GM19452 (cell line): ENCODE results near the gene ITPR3.

Experiments used
- ATAC-seq: cut with Tn5 transposase; IDR thresholded peaks from one replicate; pipeline ENCODE4 v1.9.1; 2021; ENCODE audit not compliant: unreplicated experiment

ITPR3 gene

DNA sequence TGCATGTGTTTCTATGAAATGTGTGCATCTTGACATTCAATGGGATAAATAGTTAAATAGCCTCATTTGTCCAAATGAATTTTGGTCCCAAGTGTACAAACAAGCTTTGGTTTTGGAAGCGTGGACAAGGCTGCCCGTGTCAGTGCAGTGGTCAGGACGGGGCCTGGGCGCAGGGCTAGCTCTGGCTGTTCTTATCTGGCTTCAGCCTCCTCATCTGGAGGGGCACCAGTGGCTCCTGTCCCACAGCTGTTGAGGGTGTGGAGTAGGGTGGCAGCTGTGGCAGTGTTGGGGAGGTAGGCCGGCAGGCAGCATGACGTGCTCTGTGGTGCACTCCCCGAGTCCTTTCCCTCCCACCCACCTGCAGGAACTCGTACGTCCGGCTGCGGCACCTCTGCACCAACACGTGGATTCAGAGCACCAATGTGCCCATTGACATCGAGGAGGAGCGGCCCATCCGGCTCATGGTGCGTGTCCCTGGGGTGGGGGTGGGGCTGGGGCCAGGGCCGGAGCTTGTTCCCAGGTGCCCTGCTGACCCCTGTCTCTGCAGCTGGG lies 43.5 kb downstream of the ITPR3 start:
- no peak for ATAC-seq

DNA sequence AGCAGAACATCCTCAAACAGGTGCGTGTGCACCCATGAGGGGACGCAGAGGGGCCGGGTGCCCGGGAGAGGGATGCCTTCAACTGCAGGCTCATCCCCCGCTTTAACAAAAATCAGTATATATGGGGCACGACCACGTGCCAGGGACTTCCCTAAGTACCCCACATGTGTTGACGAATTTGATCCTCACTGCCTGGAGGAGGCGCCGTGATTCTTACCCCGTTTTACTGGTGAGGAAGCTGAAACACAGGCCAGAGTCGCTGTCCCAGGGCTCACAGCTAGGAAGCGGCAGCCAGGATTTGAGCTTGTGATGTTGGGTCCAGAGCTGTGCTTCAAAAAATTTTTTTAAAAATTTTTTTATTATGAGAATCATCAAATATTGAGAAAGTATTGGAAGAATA lies 44.8 kb downstream of the ITPR3 start:
- ATAC-seq = no peak

DNA sequence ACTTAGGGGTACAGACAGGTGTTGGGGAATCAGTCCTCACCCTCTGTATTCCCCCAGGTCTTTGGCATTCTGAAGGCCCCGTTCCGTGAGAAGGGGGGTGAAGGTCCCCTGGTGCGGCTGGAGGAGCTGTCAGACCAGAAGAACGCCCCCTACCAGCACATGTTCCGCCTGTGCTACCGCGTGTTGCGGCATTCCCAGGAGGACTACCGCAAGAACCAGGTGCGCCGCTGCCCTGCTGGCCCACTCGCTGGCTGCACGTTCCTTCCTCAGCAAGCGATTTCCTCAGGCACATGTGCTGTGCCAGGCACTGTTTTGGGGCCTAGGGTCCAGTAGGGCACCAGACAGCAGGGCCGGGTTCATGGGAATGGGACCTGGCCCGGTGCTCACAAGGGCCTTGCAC lies 46.0 kb downstream of the ITPR3 start:
- ATAC-seq = no peak

DNA sequence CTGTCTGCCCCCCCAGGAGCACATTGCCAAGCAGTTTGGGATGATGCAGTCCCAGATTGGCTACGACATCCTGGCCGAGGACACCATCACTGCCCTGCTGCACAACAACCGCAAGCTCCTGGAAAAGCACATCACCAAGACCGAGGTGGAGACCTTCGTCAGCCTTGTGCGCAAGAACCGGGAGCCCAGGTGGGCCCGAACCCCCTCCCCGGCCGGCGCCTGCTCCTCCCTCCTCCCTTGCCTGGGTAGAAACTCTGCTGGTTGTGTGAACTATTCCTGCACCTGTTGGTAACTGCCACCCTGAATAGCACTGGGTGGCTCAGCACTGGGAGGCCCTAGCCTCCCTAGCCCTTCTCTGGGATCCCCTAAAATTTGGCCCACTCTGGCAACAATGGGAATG lies 46.7 kb downstream of the ITPR3 start:
- ATAC-seq = no peak

DNA sequence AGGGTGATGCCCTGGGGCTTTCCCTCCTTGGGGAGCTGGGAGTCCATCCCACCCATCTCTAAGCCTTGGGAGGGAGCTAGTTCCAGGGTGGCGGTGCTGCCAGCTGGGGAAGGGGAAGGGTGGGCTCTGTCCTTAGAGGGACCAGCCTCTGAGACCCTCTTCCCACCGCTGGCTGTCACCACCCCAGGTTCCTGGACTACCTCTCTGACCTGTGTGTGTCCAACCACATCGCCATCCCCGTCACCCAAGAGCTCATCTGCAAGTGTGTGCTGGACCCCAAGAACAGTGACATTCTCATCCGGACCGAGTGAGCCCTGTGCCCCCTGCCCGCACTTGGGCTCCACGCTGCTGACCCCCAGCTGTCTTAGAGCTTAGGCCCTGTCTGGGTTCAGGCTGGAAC lies 47.2 kb downstream of the ITPR3 start:
- ATAC-seq = no peak

DNA sequence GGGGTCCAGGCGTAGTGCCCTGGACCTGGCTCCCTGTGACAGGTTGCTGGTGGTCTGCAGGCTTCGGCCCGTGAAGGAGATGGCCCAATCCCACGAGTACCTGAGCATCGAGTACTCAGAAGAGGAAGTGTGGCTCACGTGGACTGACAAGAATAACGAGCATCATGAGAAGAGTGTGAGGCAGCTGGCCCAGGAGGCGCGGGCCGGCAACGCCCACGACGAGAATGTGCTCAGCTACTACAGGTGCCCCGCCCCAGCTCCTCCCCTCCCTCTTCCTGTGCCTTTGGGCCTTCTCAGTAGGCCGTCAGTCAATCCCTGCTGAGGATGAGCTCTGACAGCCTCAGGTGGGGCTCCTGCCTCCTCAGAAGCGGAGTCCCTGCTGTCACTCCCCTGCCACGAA lies 47.8 kb downstream of the ITPR3 start:
- no peak for ATAC-seq

DNA sequence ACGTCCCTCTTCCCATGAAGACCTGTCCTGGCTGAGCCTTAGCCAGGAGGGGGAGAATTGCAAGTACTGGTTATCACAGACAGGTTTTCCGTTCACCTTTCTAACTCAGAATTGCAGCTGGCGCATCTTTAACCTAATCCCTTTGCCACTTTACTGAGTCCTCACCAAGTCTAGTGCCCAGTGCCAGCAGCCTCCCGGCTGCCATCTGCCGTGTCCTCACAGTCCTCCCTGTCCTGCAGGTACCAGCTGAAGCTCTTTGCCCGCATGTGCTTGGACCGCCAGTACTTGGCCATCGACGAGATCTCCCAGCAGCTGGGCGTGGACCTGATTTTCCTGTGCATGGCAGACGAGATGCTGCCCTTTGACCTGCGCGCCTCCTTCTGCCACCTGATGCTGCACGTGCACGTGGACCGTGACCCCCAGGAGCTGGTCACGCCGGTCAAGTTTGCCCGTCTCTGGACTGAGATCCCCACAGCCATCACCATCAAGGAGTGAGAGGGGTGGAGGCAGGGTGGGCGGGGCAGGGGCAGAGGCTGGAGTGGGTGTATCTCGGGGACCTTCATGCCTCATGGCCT lies 49.1 kb downstream of the ITPR3 start:
- ATAC-seq = no peak

DNA sequence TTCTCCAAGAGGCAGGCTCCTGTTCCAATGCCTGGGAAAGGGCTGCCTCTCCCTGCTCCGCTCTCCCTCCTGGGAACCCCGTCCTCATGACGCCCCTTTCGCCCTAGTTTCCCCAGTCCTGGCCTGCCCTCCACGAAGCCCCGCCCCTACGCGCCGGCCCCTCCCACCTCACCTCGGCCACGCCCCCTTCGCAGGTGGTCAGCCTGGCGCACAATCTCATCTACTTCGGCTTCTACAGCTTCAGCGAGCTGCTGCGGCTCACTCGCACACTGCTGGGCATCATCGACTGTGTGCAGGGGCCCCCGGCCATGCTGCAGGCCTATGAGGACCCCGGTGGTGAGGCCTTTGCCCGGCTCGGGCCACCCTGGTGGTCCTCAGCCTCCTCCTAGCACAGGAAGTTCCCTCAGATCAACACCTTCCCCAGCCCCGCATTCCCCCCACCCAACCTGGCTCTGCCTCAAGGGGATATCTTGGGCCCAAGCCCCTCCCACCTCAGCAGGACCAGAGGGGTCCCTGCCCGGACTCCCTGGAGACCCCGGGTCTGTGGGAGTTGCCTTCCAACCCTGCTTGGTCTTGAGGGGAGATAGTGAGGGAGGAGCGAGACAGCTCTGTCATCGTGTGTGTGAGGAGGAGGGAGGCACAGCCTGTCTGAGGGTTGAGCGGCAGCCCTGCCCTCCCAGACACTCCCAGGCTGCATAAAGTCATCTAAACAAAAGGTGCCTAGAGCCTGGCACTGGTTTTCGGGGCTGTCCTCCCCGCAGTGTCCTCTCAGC lies 50.0 kb downstream of the ITPR3 start:
- ATAC-seq = no peak

DNA sequence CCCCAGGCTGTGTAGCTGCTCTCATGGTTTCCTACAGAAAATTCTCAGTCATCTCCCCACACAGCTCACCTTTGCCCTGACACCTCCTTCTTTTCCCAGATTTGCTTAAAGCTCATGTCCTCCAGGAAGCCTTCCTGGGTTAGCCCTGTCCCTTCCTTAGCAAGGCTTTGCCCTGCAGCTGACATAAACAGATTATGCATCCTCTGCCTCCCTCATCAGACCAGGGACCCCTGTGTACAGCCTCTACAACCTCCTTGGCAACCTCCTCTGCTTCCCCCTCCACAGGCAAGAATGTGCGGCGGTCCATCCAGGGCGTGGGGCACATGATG lies 50.6 kb downstream of the ITPR3 start:
- ATAC-seq = no peak

DNA sequence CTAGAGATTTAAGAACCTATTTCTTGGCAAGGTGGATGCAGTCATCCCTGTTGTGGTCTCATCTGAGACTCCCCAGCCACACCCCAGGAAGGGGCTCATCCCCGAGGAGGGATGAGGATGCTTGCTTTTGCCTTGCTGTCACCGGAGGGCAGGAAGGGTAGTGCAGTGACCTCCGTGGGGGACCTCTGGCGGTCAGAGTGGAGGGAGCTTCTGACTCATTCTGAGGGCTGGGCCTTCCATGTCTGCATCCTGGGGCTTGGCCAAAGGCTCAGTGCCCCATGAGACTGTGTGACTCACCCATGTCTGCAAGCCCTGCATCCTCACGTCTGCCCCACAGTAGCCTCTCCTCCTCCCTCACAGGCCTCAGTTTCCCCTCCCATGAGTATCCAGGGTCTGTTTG lies 51.7 kb downstream of the ITPR3 start:
- no peak for ATAC-seq

DNA sequence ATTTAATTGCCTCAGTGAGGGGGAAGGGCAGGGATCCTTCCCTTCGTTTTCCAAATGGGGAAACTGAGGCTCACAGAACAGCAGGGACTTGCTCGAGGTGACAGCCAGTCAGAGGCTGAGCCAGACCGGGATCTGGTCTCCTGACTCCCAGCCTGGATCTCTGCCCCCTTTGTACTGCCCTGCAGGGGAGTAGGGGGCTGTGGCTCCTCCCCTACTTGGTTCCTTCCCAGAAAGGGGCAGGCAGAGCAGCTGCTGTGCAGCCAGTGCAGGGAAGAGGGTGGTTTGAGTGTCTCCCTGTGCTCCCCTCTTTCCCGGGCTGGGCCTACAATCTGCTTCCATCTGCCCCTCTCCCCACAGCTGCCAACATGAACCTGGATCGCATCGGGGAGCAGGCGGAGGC lies 52.7 kb downstream of the ITPR3 start:
- no peak for ATAC-seq

DNA sequence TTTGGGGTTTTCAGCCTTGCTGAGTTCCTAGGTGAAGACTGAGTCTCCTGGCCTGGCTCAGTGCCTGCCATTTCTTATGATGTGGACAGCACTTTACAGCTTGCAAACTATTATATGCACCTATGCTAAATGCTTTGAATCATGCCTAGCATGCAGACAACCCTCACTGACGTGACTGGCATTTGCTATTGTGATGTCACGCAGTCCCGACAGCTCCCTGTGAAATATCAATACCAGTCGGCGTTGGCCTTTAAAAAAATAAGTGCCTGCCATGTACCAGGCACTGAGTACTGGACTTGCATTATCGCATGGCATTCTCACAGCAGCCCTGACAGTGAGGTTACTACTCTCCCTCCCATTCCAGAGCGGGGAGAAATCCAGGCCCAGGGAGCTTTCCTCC lies 54.8 kb downstream of the ITPR3 start:
- ATAC-seq = no peak

DNA sequence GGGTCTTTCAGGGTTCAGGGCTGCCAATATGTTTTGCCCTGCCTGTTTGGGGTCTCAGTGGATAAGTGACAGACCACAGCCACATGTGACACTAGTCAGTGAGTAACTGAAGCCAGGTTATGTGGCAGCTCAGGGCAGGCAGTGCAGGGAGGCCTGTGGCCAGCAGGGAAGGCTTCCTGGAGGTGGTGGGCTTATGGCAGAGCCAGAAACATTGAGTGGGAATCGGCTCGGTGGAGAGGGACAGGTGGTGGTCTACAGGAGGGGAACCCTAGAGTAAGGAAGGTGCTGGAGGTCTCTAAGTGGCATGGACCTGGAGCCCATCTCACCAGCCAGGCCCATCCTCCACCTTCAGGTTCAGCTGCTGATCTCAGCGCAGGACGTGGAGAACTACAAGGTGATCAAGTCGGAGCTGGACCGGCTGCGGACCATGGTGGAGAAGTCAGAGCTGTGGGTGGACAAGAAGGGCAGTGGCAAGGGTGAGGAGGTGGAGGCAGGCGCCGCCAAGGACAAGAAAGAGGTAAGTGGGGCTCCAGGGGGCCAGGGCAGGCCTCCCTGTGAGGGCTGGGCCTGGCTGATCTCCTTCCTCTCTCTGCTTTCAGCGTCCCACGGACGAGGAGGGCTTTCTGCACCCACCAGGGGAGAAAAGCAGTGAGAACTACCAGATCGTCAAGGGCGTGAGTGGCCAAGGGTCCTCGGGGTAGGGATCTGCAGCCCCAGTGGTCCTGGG lies 55.5 kb downstream of the ITPR3 start:
- ATAC-seq = no peak

DNA sequence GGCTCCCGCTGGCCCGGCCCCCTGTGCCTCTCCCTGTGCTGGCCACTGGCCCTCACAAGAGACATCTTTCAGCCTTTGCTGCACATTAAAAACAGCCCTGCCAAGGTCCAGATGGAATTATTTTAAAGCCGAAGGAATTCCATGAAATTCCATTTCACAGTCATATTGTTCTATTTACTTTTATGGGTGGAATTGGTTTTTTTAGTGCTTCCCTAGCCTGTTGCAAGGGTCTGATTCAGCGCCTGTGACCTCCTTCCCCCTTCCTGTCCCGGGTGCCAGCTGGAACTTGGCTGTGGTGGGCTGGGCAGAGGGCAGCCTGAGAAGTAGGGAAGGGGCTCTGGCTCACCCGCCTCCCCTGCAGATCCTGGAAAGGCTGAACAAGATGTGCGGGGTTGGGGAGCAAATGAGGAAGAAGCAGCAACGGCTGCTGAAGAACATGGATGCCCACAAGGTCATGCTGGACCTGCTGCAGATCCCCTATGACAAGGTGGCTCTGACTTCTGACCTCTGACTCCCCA lies 56.1 kb downstream of the ITPR3 start:
- ATAC-seq = no peak

DNA sequence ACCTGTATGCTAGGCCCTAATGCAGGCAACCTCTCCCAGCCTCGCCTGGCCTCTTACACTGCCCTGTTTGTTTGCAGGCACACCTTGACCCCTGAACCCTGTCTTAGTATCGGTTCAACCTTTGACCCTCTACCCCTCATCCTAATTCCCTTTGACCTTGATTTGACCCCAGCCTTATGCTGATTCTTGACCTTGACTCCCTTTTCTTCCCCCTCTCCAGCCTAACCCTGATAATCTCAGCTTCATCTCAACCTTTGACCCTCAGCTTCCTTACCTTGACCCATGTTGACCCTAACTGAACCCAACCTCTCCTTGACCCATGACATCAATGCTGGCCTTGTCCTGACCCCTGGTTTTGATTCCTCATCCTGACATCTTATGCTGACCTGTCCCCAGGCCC lies 56.6 kb downstream of the ITPR3 start:
- ATAC-seq = no peak

DNA sequence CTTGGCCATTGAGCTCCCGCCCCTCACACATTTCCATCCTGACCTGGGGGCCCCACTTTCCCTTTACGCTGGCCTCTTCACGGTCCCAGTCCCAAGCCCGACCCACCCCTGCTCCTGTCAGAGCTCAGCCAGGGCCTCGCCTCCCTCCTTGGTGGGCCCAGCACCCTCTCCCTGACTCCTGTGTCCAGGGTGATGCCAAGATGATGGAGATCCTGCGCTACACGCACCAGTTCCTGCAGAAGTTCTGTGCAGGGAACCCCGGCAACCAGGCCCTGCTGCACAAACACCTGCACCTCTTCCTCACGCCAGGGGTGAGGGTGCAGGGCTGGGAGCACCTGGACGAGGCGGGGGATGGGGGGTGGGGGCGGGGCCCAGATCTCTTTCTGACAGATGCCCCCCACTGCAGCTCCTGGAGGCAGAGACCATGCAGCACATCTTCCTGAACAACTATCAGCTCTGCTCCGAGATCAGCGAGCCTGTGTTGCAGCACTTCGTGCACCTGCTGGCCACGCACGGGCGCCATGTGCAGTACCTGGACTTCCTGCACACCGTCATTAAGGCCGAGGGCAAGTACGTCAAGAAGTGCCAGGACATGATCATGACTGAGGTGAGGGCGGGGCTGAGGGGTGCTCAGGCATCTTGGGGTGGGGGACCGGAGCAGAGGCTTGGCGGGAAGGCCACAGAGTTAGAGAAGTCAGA lies 57.3 kb downstream of the ITPR3 start:
- no peak for ATAC-seq

DNA sequence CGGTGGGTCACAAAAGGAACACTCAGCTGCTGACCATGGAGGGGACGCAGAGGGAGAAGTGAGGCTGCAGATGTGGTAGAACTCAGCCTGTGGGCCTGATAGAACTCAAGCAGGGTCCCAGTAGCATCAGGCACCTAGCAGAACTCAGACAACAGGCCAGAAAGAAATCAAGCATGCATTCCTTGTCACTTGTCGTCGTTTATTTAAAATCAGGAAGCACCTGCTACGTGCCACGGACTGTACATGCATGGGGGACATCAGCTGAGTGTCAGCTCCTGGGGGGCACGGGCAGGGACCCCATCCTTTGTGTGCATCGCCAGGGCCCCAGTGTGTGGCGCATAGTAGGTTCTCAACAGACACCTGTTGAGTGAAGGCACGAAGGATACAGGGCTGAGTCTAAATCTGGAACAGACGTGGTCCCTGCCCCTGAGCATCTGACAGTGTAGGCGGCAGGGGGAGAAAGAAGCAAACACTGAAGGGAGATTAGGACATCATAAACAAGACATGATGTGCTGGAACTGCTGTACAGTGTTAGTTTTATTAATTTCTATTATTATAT lies 57.9 kb downstream of the ITPR3 start:
- ATAC-seq = no peak

DNA sequence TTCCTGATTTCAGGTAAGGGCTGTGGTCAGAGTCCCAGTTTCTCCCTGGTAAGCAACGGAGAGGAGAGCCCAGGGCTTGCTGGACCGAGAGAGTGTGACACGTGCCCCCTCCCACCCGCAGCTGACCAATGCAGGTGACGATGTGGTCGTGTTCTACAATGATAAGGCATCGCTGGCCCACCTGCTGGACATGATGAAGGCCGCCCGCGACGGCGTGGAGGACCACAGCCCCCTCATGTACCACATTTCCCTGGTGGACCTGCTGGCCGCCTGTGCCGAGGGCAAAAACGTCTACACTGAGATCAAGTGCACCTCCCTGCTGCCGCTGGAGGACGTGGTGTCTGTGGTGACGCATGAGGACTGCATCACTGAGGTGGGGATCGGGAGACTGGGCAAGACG lies 58.6 kb downstream of the ITPR3 start:
- ATAC-seq = no peak

DNA sequence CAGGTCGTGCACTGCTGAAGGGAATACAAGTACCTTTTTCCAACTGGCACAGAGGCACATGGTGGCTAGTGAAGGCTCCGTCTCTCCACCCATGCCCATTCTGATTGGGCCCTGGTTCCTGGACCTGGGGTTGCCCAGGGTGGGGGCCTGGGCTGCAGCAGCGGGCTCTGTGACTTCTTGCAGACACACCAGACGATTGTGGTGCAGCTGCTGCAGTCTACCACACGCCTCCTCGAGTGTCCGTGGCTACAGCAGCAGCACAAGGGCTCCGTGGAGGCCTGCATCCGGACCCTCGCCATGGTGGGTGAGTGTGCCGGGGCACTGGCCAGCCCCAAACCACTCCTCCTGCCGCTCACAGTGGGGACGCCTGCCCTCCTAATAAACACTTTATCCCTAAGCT lies 61.2 kb downstream of the ITPR3 start:
- no peak for ATAC-seq

DNA sequence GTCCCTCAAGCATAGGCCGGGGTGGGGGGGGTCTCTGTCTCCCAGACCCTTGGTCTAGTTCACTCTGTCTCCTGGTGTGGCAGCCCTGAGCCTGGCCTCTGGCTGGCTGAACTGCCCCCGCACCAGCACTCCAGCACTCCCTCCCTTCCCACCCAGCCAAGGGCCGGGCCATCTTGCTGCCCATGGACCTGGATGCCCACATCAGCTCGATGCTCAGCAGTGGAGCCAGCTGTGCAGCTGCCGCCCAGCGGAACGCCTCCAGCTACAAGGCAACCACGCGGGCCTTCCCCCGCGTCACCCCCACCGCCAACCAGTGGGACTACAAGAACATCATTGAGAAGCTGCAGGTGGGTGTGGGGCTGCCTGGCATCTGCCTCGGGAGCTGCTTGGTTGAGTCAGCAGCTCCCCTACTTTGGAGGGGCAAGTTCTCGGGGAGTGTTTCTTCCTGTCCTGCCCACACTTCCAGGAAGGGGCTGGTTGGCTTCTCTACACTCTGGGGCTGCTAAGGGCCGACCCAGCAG lies 62.0 kb downstream of the ITPR3 start:
- ATAC-seq = no peak
